Neutrophil (primary cell): Measurements from ENCODE around the gene DCUN1D5.
"Not testable (repeated sequence)": the region's sequence is repeated elsewhere in the genome, so short reads cannot be mapped to it uniquely, and the experiment has no call there.

Source experiments
- H3K27ac ChIP-seq: fragments of 200-600 bp; sonication (generic); 2 replicates; pipeline ENCODE4 v1.5.1; 2016; ENCODE audit warnings: mild to moderate bottlenecking, moderate library complexity
- H3K27me3 ChIP-seq: fragments of 200-600 bp; sonication (generic); 2 replicates; pipeline ENCODE4 v1.6.0; 2016; ENCODE audit warnings: mild to moderate bottlenecking
- H3K36me3 ChIP-seq: fragments of 200-600 bp; sonication (generic); 2 replicates; pipeline ENCODE4 v1.5.1; 2017
- H3K4me1 ChIP-seq, 2 experiments: fragments of 200-600 bp in 1 of 2; sonication (generic) in 1 of 2; 1 replicate in 1 of 2; 2 replicates in 1 of 2; pipeline versions ENCODE4 v1.5.1 to v1.6.1; 2013 to 2016; ENCODE audit warnings: low read depth in 1 of 2, low read length in 1 of 2, mild to moderate bottlenecking in 1 of 2, moderate library complexity in 1 of 2; ENCODE audit not compliant: control insufficient read depth in 1 of 2, insufficient read depth in 1 of 2
- H3K4me3 ChIP-seq, 2 experiments: fragments of 200-600 bp in 1 of 2; sonication (generic) in 1 of 2; 1 replicate in 1 of 2; 2 replicates in 1 of 2; pipeline ENCODE4 v1.5.1; 2013 to 2016; ENCODE audit warnings: low read depth in 1 of 2, low read length in 1 of 2, mild to moderate bottlenecking in 1 of 2, moderate library complexity in 1 of 2
- H3K9me3 ChIP-seq: fragments of 200-600 bp; sonication (generic); 2 replicates; pipeline ENCODE4 v1.5.1; 2016
- CTCF ChIP-seq: fragments of 200-600 bp; sonication (generic); IDR thresholded peaks from 2 replicates; pipeline ENCODE4 v1.5.1; 2016; ENCODE audit warnings: antibody characterized with exemption

DCUN1D5 gene

GRCh38 chr11:103031834-103032233, 60.1 kb downstream of the DCUN1D5 start:
- Histone ChIP-seq H3K27me3 (no peaks in the 10 kb centered on the region), H3K27ac (no peak overlapping the region), H3K4me1 (no peaks in the 10 kb centered on the region), H3K36me3 (no peaks in the 10 kb centered on the region), H3K4me3 (no peak overlapping the region), H3K9me3 (no peaks in the 10 kb centered on the region)
- TF ChIP-seq CTCF, result no peak

- Histone ChIP-seq H3K27me3 (no peaks in the 10 kb centered on the region), H3K9me3 (no peaks in the 10 kb centered on the region), H3K27ac (no peak overlapping the region), H3K4me3 (no peak overlapping the region), H3K36me3 (no peaks in the 10 kb centered on the region), H3K4me1 (no peaks in the 10 kb centered on the region)
- TF ChIP-seq CTCF, result no peak
Observed at GRCh38 chr11:103029401-103029800, 62.6 kb downstream of the DCUN1D5 start.

GRCh38 chr11:103028304-103029020, 63.5 kb downstream of the DCUN1D5 start:
- not testable (repeated sequence) for H3K4me3 ChIP-seq, H3K27ac ChIP-seq

GRCh38 chr11:103024086-103024485, 67.9 kb downstream of the DCUN1D5 start:
- TF ChIP-seq CTCF, result no peak
- no peaks in the 10 kb centered on the region for H3K36me3 ChIP-seq
- no peaks in the 10 kb centered on the region for H3K4me1 ChIP-seq
- no peak overlapping the region for H3K4me3 ChIP-seq
- no peaks in the 10 kb centered on the region for H3K9me3 ChIP-seq
- H3K27me3 ChIP-seq, result no peaks in the 10 kb centered on the region
- H3K27ac ChIP-seq, result no peak overlapping the region

More at GRCh38 chr11:103028304-103029020, 63.5 kb downstream of the DCUN1D5 start:
- H3K27me3 ChIP-seq, H3K9me3 ChIP-seq, H3K4me1 ChIP-seq, H3K36me3 ChIP-seq: not testable (repeated sequence)

GRCh38 chr11:103016031-103016430, 75.9 kb downstream of the DCUN1D5 start:
- Histone ChIP-seq H3K4me1 (no peaks in the 10 kb centered on the region), H3K27me3 (no peaks in the 10 kb centered on the region), H3K36me3 (no peaks in the 10 kb centered on the region), H3K4me3 (no peak overlapping the region), H3K27ac (no peak overlapping the region), H3K9me3 (no peaks in the 10 kb centered on the region)
- no peak for TF ChIP-seq CTCF

- no peak overlapping the region for H3K27ac ChIP-seq
- no peak for TF ChIP-seq CTCF
- H3K4me1 ChIP-seq, result no peaks in the 10 kb centered on the region
- no peaks in the 10 kb centered on the region for H3K27me3 ChIP-seq
- no peaks in the 10 kb centered on the region for H3K9me3 ChIP-seq
- H3K4me3 ChIP-seq, result no peak overlapping the region
- no peaks in the 10 kb centered on the region for H3K36me3 ChIP-seq
Observed at GRCh38 chr11:103013421-103013820, 78.5 kb downstream of the DCUN1D5 start.
